Body of pancreas (tissue), 4 donors: Measurements from ENCODE around the gene CSF2. TPM values are rescaled to one million over a fixed set of nuclear protein-coding genes. Genes with fewer than 3 reads are reported as not detected.

Source experiments
- ATAC-seq: fragments of 150-250 bp; one replicate; pipeline ENCODE4 v1.9.1; 2016
- DNase-seq, 4 donors: peaks; one replicate each; pipeline ENCODE4 v3.0.0-alpha.2; 2019
- H3K27ac ChIP-seq, 4 donors: fragments of 200-600 bp; sonication (generic); 1 replicate in 3 of 4; 2 replicates in 1 of 4; pipeline versions ENCODE4 v1.5.1 to v1.6.1; 2016 to 2019; ENCODE audit warnings: mild to moderate bottlenecking in 1 of 4, mixed read lengths in 1 of 4, moderate library complexity in 1 of 4
- H3K27me3 ChIP-seq, 2 donors: fragments of 200-600 bp; sonication (generic); one replicate each; pipeline ENCODE4 v1.6.0; 2016; ENCODE audit warnings: mild to moderate bottlenecking in 1 of 2
- H3K36me3 ChIP-seq, 2 donors: fragments of 200-600 bp; sonication (generic); replicated peaks in 1 of 2; 2 replicates each; pipeline ENCODE4 v1.5.1; 2016; ENCODE audit warnings: low read depth in 2 of 2; ENCODE audit not compliant: insufficient read depth in 1 of 2
- H3K4me1 ChIP-seq: fragments of 200-600 bp; sonication (generic); one replicate; pipeline ENCODE4 v1.6.0; 2016
- H3K4me3 ChIP-seq, 2 donors: fragments of 200-600 bp; sonication (generic); 1 replicate in 1 of 2; 2 replicates in 1 of 2; pipeline ENCODE4 v1.5.1; 2016 to 2019
- H3K9me3 ChIP-seq, 3 donors: fragments of 200-600 bp; sonication (generic); 1 replicate in 2 of 3; 2 replicates in 1 of 3; pipeline ENCODE4 v1.5.1; 2016
- CTCF ChIP-seq, 7 experiments: fragments of 450-650 bp in 4 of 7; fragments of 200-600 bp in 3 of 7; sonication (generic) in 3 of 7; IDR thresholded peaks; one replicate each; pipeline ENCODE4 v1.5.1; 2016 to 2019; ENCODE audit warnings: antibody characterized with exemption in 7 of 7
- POLR2A ChIP-seq, 3 donors: fragments of 450-650 bp; IDR thresholded peaks; one replicate each; pipeline ENCODE4 v1.6.1; 2016; ENCODE audit warnings: antibody characterized with exemption in 3 of 3, mild to moderate bottlenecking in 2 of 3
- WGBS, 2 donors: methylation state at CpG; one replicate each; pipeline ENCODE4 v1.1.5; 2017; 5-methylcytosine and 5-hydroxymethylcytosine counted together
- intact Hi-C: fragments of 100-400 bp; cut with DNase I; formaldehyde crosslinking; loops from one replicate; pipeline ENCODE4 v1.15.1; 2023
- total RNA-seq, 2 donors: library from RNA; depleted of rRNA; stranded (reverse); fragments of >200 nt; gene quantifications; one replicate each; pipeline ENCODE4 v1.1.0, GENCODE V29; 2016

Gene CSF2
- total RNA-seq, 2 donors from 2014 or later, result not detected

DNA sequence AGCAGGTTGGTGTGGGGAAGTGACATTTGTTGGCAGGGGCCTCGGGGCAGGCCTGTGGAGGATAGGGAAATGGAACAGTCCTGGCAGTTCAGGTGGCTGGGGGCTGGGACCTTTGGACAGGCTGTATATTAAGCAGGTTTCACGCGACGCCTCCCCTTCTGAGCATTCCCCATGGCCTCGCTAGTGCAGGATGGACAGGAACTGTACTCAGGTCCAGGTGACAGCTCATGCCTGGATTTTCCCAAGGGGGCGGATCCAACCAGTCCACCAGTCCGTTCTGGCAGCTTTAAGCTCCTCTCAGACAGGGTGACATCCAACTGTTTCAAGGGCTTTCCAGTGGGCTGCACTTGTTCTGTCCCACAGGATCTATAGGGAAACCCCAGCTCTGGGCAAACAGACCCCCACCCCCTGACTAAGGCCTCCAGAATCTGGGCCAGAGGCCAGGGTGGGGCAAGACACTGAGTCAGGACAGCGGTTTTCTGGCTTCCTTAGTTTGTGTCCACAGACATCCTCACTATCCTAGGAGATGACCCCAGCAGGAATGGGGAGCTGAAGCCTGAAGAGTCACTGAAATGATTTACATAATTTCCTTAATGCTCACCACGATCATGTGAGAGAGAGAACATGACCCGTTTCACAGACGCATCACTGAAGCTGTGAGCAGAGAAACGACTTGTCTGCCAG, 20.9 kb downstream of the CSF2 start:
- no peaks in the 10 kb centered on the region for H3K27me3 ChIP-seq
- no peak overlapping the region for H3K4me3 ChIP-seq
- H3K36me3 ChIP-seq, result no peaks in the 10 kb centered on the region
- DNase-seq (peak in 1 of 4 donors; percentile 19), ATAC-seq (no peak)
- WGBS, 2 donors, result 51 to 64% methylated on average over 8 to 12 of the region's 12 CpGs
- TF ChIP-seq CTCF (IDR thresholded peaks at IDR 0.05) (no peak), POLR2A (IDR thresholded peaks at IDR 0.05) (no peak)
- intact Hi-C loops, result no loop called here
- no peaks in the 10 kb centered on the region for H3K4me1 ChIP-seq
- H3K27ac ChIP-seq, result no peak overlapping the region
- no peaks in the 10 kb centered on the region for H3K9me3 ChIP-seq

DNA sequence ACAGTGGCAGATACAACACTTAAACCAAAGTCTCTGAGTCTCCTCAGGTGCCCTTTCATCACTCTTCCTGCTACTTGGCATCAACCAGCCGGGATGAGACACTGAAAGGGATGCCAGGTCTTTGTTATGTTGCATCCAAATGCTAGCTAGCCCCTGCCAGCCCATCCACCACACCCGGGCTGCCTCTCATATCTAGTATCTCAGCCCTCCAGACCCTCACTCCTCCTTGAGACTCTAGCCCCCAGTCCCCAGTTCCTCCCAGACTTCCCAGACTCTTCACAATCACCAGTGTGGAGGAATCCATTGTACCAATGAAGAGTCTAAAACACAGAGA, 21.5 kb downstream of the CSF2 start:
- intact Hi-C loops, result no loop called here
- H3K4me3 ChIP-seq, result no peak overlapping the region
- H3K27me3 ChIP-seq, result no peaks in the 10 kb centered on the region
- no peaks in the 10 kb centered on the region for H3K9me3 ChIP-seq
- WGBS, 2 donors, result 68 to 70% methylated on average over 2 of the region's 2 CpGs
- H3K36me3 ChIP-seq, result no peaks in the 10 kb centered on the region
- DNase-seq, result no peak
- no peak overlapping the region for H3K27ac ChIP-seq
- TF ChIP-seq POLR2A (IDR thresholded peaks at IDR 0.05) (no peak), CTCF (IDR thresholded peaks at IDR 0.05) (no peak)
- no peaks in the 10 kb centered on the region for H3K4me1 ChIP-seq
- no peak for ATAC-seq

GRCh38 chr5:132095424-132095972, 21.9 kb downstream of the CSF2 start:
- H3K27me3 ChIP-seq, result no peaks in the 10 kb centered on the region
- DNase-seq (no peak), ATAC-seq (no peak)
- H3K4me1 ChIP-seq, result no peaks in the 10 kb centered on the region
- H3K9me3 ChIP-seq, result no peaks in the 10 kb centered on the region
- no peaks in the 10 kb centered on the region for H3K36me3 ChIP-seq
- intact Hi-C loops, result no loop called here
- no peak overlapping the region for H3K4me3 ChIP-seq
- no peak overlapping the region for H3K27ac ChIP-seq
- 55 to 66% methylated on average over 3 to 6 of the region's 6 CpGs for WGBS, 2 donors
- no peak for TF ChIP-seq CTCF (IDR thresholded peaks at IDR 0.05)
- TF ChIP-seq POLR2A (IDR thresholded peaks at IDR 0.05), result no peak

GRCh38 chr5:132096904-132097303, 23.3 kb downstream of the CSF2 start:
- no peaks in the 10 kb centered on the region for H3K36me3 ChIP-seq
- no peak overlapping the region for H3K4me3 ChIP-seq
- H3K27me3 ChIP-seq, result no peaks in the 10 kb centered on the region
- ATAC-seq (no peak), DNase-seq (no peak)
- TF ChIP-seq POLR2A (IDR thresholded peaks at IDR 0.05) (no peak), CTCF (IDR thresholded peaks at IDR 0.05) (no peak)
- intact Hi-C loops, result no loop called here
- 75 to 80% methylated on average over 3 of the region's 3 CpGs for WGBS, 2 donors
- no peak overlapping the region for H3K27ac ChIP-seq
- H3K9me3 ChIP-seq, result no peaks in the 10 kb centered on the region
- no peaks in the 10 kb centered on the region for H3K4me1 ChIP-seq

GRCh38 chr5:132098151-132098594, 24.6 kb downstream of the CSF2 start:
- H3K27ac ChIP-seq, result no peak overlapping the region
- no peak for DNase-seq
- no peaks in the 10 kb centered on the region for H3K27me3 ChIP-seq
- WGBS, 2 donors, result 65 to 75% methylated on average over 5 of the region's 5 CpGs
- intact Hi-C loops, result no loop called here
- peaks cover 4% of the 10 kb centered on the region for H3K4me1 ChIP-seq
- TF ChIP-seq CTCF (IDR thresholded peaks at IDR 0.05), result no peak
- no peak for TF ChIP-seq POLR2A (IDR thresholded peaks at IDR 0.05)
- H3K9me3 ChIP-seq, result no peaks in the 10 kb centered on the region
- H3K36me3 ChIP-seq, result no peaks in the 10 kb centered on the region
- ATAC-seq, result no peak
- no peak overlapping the region for H3K4me3 ChIP-seq
